Large intestine (tissue), 3 donors: Measurements from ENCODE around the gene RTN4R. TPM values are rescaled to one million over a fixed set of nuclear protein-coding genes. Genes with fewer than 3 reads are reported as not detected.

Experiments used
- DNase-seq, 2 donors: peaks; one replicate each; pipeline versions ENCODE4 v3.0.0 to v3.0.0-alpha.2; 2013
- H3K27ac ChIP-seq: one replicate; pipeline ENCODE4 v1.5.1; 2013; ENCODE audit warnings: low read length
- H3K27me3 ChIP-seq: 2 replicates; pipeline ENCODE4 v1.6.1; 2013; ENCODE audit warnings: low read length; ENCODE audit not compliant: control insufficient read depth, insufficient read depth
- H3K36me3 ChIP-seq: 2 replicates; pipeline ENCODE4 v1.6.1; 2013; ENCODE audit warnings: low read length; ENCODE audit not compliant: control insufficient read depth, insufficient read depth
- H3K4me1 ChIP-seq: one replicate; pipeline ENCODE4 v1.6.1; 2013; ENCODE audit warnings: low read length; ENCODE audit not compliant: control insufficient read depth, insufficient read depth
- H3K4me3 ChIP-seq: one replicate; pipeline ENCODE4 v1.5.1; 2013; ENCODE audit warnings: low read length
- H3K9me3 ChIP-seq: one replicate; pipeline ENCODE4 v1.6.1; 2013; ENCODE audit warnings: mild to moderate bottlenecking, low read depth, low read length, moderate library complexity; ENCODE audit not compliant: control insufficient read depth
- WGBS: methylation state at CpG from one replicate; pipeline ENCODE4 v1.1.5; 2013; ENCODE audit warnings: low lambda C conversion rate; ENCODE audit not compliant: insufficient coverage; 5-methylcytosine and 5-hydroxymethylcytosine counted together
- polyA plus RNA-seq: library from polyadenylated mRNA; unstranded; fragments of 120-200 nt; gene quantifications from one replicate; pipeline ENCODE4 v1.2.1, GENCODE V29; 2013

Gene RTN4R
- polyA plus RNA-seq, 1 donor: 7.5 TPM

DNA sequence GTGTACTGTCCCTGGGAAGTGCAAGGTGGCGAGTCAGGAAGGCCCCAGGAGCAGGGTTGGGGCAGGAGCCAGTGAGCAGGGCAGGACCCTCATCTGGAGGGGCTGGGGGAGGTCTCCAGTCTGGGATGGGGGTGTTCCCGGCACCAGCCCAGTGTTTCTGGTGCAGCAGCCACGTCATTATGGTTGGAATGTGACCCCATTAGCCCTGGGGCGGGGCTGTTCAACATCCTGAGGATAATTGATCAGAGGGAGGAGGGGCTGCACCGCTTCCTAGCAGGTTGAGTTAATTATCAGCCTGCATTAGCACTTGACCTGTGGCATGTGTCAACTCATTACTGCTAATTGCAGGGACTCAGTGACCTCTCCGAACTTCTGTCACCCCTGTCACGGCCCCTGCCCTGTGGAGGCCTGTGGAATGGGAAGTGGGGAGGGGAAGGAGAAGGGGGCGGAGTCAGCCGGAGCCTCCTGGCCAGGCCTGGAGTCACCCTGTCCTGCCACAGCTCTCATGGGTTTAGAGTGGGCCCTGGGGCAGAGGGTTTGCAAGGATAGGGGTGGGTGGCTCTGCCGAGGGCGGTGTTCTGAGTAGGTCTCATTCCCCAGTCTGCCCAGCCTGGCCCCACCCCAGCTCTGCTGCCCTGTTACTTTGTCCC is 64.4 kb downstream of the RTN4R start:
- Histone ChIP-seq H3K27ac (peak overlapping the region; percentile 88), H3K36me3 (no peaks in the 10 kb centered on the region), H3K9me3 (no peaks in the 10 kb centered on the region), H3K27me3 (no peaks in the 10 kb centered on the region), H3K4me1 (peaks cover 72% of the 10 kb centered on the region), H3K4me3 (no peak overlapping the region)
- DNase-seq: peak; percentile 88 to 97
- WGBS: no CpG with 5 or more reads among the region's 11 CpGs

GRCh38 chr22:20203142-20203551 is 65.0 kb downstream of the RTN4R start:
- DNase-seq: no peak
- H3K4me3 ChIP-seq: no peak overlapping the region
- no CpG with 5 or more reads among the region's 4 CpGs for WGBS
- no peaks in the 10 kb centered on the region for H3K27me3 ChIP-seq
- H3K9me3 ChIP-seq: no peaks in the 10 kb centered on the region
- H3K36me3 ChIP-seq: no peaks in the 10 kb centered on the region
- H3K27ac ChIP-seq: peak overlapping the region; percentile 88
- peaks cover 71% of the 10 kb centered on the region for H3K4me1 ChIP-seq

GRCh38 chr22:20201837-20202392 is 66.2 kb downstream of the RTN4R start:
- Histone ChIP-seq H3K4me3 (no peak overlapping the region), H3K4me1 (peaks cover 59% of the 10 kb centered on the region), H3K9me3 (no peaks in the 10 kb centered on the region), H3K27ac (no peak overlapping the region), H3K27me3 (no peaks in the 10 kb centered on the region), H3K36me3 (no peaks in the 10 kb centered on the region)
- no peak for DNase-seq
- no CpG with 5 or more reads among the region's 13 CpGs for WGBS

DNA sequence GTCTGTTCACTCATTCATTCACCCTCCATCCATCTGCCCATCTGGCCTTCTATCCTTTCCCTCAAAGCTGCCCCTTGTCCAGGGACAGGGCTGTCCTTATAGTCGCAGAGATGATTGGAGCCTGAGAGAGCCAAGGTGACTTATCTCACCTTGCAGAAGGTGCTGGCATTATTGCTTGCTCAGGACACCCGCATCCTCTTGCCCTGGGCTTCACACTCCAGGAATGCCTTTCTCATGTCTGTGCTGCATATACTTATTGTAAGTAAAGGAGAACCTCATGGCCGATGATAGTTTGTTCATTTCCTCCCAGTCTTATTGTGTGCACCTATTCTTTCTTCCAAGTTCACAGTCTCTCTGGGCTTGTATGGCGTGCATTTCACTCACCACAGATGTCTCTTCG is 68.2 kb downstream of the RTN4R start:
- no peaks in the 10 kb centered on the region for H3K36me3 ChIP-seq
- no peaks in the 10 kb centered on the region for H3K9me3 ChIP-seq
- H3K27ac ChIP-seq: peak overlapping the region; percentile 21
- no CpG with 5 or more reads among the region's 5 CpGs for WGBS
- no peak for DNase-seq
- peaks cover 42% of the 10 kb centered on the region for H3K4me1 ChIP-seq
- H3K27me3 ChIP-seq: no peaks in the 10 kb centered on the region
- no peak overlapping the region for H3K4me3 ChIP-seq

DNA sequence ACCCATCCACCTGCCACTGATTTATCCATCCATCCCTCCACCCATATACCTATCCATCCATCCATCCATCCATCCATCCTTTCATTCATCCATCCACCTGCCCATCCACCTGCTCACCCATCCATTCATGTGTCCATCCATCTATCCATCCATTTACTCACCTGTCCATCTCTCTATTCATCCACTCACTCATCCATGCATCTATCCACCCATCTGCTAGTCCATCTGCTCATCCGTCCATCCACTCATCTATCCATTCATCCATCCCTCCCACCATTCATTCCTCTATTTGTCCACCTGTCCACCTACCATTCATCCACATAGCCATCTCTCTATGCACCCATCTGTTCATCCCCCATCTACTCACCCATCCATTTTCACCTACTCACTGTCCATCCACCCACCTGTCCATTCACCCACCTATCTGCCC is 68.7 kb downstream of the RTN4R start:
- Histone ChIP-seq H3K27ac (no peak overlapping the region), H3K4me1 (peaks cover 37% of the 10 kb centered on the region), H3K36me3 (no peaks in the 10 kb centered on the region), H3K4me3 (no peak overlapping the region), H3K27me3 (no peaks in the 10 kb centered on the region), H3K9me3 (no peaks in the 10 kb centered on the region)
- WGBS: 88% methylated on average over 1 of the region's 1 CpG
- DNase-seq: no peak

DNA sequence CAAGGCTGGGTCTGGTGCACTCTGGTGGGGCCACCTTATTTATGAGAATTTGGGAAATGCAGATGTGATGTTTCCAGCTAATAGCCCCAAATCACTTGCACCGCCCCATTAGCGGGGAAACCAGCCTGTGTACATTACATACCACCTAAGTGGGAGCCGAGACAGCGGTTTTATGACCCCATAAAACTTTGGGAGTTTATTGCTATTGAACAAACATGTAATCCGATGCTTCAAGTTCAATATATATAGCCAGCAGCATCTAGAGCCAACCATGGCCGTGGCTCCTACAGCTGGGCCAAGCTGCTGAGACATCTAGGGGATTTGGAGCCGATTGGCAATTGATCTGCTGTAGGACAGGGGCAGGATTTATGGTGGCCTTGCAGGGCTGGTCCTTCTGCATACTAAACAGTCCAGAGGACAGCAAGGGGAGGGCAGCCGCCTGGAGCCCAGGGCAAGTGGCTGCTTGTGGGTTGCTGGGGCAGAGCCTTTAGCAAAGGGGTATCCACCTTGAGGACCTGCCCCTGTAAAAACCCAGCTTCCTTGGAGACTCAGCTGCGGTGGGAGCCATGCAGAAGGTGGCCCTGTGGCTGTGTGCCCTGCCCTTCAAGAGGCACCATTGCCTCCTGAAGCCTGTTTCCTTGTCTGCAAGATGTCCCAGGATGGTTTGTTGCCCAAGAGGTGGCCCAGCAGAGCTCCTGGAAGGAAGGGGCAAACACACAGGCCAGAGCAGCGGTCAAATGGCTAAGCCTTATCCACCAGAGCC is 69.4 kb downstream of the RTN4R start:
- Histone ChIP-seq H3K4me1 (peaks cover 31% of the 10 kb centered on the region), H3K27ac (no peak overlapping the region), H3K4me3 (no peak overlapping the region), H3K27me3 (no peaks in the 10 kb centered on the region), H3K9me3 (no peaks in the 10 kb centered on the region), H3K36me3 (no peaks in the 10 kb centered on the region)
- no peak for DNase-seq
- WGBS: 100% methylated on average over 1 of the region's 10 CpGs

DNA sequence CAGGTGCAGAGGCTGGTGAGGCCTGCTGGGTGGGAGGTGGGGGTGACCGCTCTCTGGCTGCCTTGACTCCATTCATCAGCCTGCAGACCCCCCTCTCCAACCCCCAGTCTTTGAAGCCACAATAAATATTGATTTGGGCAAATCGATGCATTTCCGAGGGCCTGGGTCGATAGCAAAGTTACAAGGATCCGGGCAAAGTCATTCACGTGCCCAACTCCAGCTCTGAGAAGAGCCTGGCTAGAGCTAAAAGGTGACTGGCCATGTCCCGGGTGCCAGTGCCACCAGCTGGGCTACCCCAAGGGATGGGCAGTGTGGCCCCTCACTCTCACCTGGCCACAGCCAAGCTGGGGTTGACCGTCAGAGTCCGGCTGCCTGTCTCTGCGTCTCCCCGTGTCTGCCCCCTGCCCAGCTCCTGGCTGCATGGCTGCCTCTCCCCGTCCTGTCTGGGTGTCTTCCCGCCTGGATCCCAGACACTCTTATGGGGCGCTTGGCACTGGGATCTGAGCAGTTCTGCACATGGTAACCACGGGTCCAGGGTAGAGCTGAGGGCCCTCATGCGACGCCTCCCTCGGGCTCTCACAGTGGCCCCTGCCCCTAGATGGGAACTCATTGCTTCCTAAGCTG is 70.6 kb downstream of the RTN4R start:
- Histone ChIP-seq H3K27ac (no peak overlapping the region), H3K4me3 (no peak overlapping the region), H3K36me3 (no peaks in the 10 kb centered on the region), H3K4me1 (peaks cover 18% of the 10 kb centered on the region), H3K9me3 (no peaks in the 10 kb centered on the region), H3K27me3 (no peaks in the 10 kb centered on the region)
- DNase-seq: no peak
- no CpG with 5 or more reads among the region's 18 CpGs for WGBS

DNA sequence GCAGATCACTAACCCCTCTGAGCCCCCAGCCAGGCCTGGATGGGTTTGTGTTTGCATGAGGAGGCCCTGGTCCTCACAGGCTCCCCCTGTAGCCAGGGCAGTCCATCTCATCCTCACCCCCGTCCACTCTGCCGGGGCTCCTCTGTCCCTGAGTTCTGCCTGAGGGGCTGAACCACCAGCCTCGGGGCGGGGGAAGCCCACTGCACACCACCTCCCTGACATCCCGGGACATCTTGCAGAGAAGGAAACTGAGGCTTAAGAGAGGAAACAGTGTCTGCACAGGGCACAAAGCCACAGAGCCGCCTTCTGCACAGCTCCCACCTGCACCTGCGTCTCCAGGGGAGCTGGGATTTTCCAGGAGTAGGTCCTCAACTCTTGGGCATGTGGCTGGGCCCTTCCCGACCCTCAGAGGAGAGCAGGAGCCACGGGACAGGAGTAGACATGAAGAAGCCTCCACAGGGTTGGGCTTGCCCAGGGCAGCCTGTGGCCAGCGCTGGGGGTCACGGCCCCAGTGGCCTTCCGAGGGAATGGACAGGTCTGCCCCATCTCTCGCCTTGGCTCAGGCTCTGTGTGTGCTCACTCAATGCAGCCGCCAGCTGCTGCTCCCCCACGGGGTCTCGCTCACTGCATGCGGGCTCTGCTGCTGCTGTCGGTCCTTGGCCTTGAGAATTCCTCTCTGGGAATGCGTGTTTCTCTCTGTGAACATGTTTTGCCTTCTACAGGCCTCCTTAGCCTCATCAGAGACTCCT is 71.8 kb downstream of the RTN4R start:
- H3K27me3 ChIP-seq: no peaks in the 10 kb centered on the region
- H3K9me3 ChIP-seq: no peaks in the 10 kb centered on the region
- H3K4me1 ChIP-seq: peaks cover 10% of the 10 kb centered on the region
- DNase-seq: no peak
- H3K4me3 ChIP-seq: no peak overlapping the region
- H3K27ac ChIP-seq: no peak overlapping the region
- WGBS: no CpG with 5 or more reads among the region's 19 CpGs
- no peaks in the 10 kb centered on the region for H3K36me3 ChIP-seq

- Histone ChIP-seq H3K27me3 (no peaks in the 10 kb centered on the region), H3K27ac (no peak overlapping the region), H3K36me3 (no peaks in the 10 kb centered on the region), H3K4me3 (no peak overlapping the region), H3K4me1 (peaks cover 4% of the 10 kb centered on the region), H3K9me3 (no peaks in the 10 kb centered on the region)
- no CpG with 5 or more reads among the region's 15 CpGs for WGBS
- no peak for DNase-seq
Observed at GRCh38 chr22:20194681-20195593, 73.2 kb downstream of the RTN4R start.
